GM19240 (cell line): ENCODE results near the gene ARHGEF10L.

Experiments
- DNase-seq: peaks from one replicate; pipeline ENCODE4 v3.0.0; 2011; ENCODE audit warnings: low spot score; ENCODE audit not compliant: insufficient read length

ARHGEF10L gene

GRCh38 chr1:17523321-17524041, 16.0 kb upstream of the ARHGEF10L start:
- DNase-seq, result no peak

- no peak for DNase-seq
These were observed 14.9 kb upstream of the ARHGEF10L start for GRCh38 chr1:17524645-17525044.

- DNase-seq, result no peak
These were observed 13.4 kb upstream of the ARHGEF10L start for GRCh38 chr1:17525996-17526686.

GRCh38 chr1:17527036-17527914, 12.2 kb upstream of the ARHGEF10L start:
- DNase-seq, result no peak

- DNase-seq, result no peak
These were observed 10.1 kb upstream of the ARHGEF10L start for GRCh38 chr1:17529381-17529780.

GRCh38 chr1:17531343-17531681, 8.2 kb upstream of the ARHGEF10L start:
- DNase-seq, result no peak

GRCh38 chr1:17531682-17532487, 7.6 kb upstream of the ARHGEF10L start:
- DNase-seq, result no peak

GRCh38 chr1:17533201-17533600, 6.3 kb upstream of the ARHGEF10L start:
- no peak for DNase-seq

GRCh38 chr1:17535300-17535936, 4.1 kb upstream of the ARHGEF10L start:
- no peak for DNase-seq

- DNase-seq, result no peak
These were observed 1.5 kb upstream of the ARHGEF10L start for GRCh38 chr1:17538010-17538409.

- DNase-seq, result no peak
These were observed 925 bp upstream of the ARHGEF10L start for GRCh38 chr1:17538428-17539117.

GRCh38 chr1:17539118-17539476, 401 bp upstream of the ARHGEF10L start:
- no peak for DNase-seq

GRCh38 chr1:17540255-17541001, 930 bp downstream of the ARHGEF10L start:
- DNase-seq, result no peak

- DNase-seq, result no peak
These were observed 3.1 kb downstream of the ARHGEF10L start for GRCh38 chr1:17542645-17543044.

- no peak for DNase-seq
These were observed 5.4 kb downstream of the ARHGEF10L start for GRCh38 chr1:17544776-17545350.

GRCh38 chr1:17545356-17545755, 5.9 kb downstream of the ARHGEF10L start:
- DNase-seq, result no peak

GRCh38 chr1:17546946-17547670, 7.6 kb downstream of the ARHGEF10L start:
- no peak for DNase-seq

- DNase-seq, result no peak
These were observed 9.9 kb downstream of the ARHGEF10L start for GRCh38 chr1:17549384-17549783.
